Embryonic facial prominence (tissue), 1 donor: ENCODE measurements around the gene OR11A1.
"Not testable (repeated sequence)": the region's sequence is repeated elsewhere in the genome, so short reads cannot be mapped to it uniquely, and the experiment has no call there.

Experiments used
- DNase-seq: peaks from one replicate; pipeline ENCODE4 v3.0.0-alpha.2; 2016; ENCODE audit errors: extremely low spot score

The OR11A1 gene

GRCh38 chr6:29478740-29479139 is 21.9 kb upstream of the OR11A1 start:
- DNase-seq: no peak

GRCh38 chr6:29477923-29478450 is 21.1 kb upstream of the OR11A1 start:
- no peak for DNase-seq

DNA sequence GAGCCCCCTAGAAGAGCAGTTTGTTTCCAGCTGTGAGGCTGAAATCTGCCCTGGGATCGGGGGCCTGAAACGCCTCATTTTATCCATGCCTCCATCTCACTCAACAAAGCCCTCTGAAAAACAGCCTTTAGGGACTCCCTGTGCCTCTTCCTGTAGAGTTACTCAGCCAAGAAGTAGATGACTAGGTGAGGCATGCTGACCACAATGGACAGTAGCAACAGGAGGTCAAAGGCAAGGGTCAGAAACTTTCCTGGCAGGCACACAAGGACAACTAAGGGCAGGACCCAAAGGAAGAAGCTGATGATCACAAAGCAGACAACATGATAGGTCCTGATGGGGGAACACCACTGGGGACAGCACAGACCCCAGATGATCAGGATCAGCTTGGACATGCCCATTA is 18.1 kb upstream of the OR11A1 start:
- no peak for DNase-seq

DNA sequence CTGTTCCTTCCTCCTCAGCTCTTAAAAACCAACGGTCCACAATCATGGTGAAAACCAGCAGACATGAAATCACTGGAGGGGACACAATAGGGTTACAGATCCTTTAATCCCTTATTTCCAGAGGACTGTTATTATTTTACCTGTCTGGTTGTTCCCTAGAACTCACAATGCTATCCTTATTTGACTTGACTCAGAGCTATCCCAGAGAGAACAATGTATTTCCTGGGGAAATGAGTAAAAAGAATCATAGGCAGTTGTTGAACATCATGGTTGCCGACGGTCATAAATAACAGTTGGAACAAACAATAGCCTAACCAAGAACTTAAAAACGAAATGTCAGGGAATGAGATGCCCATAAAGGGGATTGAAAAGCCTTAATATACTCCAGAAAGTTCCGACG is 9.4 kb upstream of the OR11A1 start:
- no peak for DNase-seq

DNA sequence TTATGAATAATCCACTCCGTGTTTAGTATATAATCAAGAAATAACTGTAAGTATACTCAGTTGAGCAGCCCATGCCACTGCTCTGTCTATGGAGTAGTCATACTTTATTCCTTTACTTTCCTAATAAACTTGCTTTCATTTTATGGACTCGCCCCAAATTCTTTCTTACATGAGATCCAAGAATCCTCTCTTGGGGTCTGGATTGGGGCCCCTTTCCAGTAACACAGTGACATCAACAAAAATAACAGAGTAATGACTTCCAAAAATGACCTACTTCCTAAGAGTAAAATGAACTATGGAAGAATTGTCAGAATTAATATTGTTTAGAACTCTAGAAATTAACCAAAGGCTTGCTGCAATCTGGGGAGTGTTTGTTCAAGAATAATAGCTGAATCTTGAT is 8.9 kb upstream of the OR11A1 start:
- no peak for DNase-seq

DNA sequence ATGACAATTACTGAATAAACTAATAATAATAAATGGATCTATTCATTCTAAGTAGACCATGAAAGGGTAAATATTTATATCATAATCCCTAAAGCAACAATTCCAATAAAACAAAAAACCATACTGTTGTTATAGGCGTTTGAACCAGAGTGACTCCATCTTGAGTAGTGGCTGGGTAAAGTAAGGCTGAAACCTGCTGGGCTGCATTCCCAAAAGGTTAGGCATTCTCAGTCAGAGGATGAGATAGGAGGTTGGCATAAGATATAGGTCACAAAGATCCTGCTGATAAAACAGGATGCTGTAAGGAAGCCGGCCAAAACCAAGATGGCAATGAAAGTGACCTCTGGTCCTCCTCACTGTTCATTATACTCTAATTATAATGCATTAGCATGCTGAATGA is 8.4 kb upstream of the OR11A1 start:
- no peak for DNase-seq

DNA sequence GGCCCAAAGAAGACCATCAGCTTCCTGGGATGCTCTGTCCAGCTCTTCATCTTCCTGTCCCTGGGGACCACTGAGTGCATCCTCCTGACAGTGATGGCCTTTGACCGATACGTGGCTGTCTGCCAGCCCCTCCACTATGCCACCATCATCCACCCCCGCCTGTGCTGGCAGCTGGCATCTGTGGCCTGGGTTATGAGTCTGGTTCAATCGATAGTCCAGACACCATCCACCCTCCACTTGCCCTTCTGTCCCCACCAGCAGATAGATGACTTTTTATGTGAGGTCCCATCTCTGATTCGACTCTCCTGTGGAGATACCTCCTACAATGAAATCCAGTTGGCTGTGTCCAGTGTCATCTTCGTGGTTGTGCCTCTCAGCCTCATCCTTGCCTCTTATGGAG is 5.2 kb upstream of the OR11A1 start:
- no peak for DNase-seq

- no peak for DNase-seq
Observed at GRCh38 chr6:29461021-29461814, 4.3 kb upstream of the OR11A1 start.

DNA sequence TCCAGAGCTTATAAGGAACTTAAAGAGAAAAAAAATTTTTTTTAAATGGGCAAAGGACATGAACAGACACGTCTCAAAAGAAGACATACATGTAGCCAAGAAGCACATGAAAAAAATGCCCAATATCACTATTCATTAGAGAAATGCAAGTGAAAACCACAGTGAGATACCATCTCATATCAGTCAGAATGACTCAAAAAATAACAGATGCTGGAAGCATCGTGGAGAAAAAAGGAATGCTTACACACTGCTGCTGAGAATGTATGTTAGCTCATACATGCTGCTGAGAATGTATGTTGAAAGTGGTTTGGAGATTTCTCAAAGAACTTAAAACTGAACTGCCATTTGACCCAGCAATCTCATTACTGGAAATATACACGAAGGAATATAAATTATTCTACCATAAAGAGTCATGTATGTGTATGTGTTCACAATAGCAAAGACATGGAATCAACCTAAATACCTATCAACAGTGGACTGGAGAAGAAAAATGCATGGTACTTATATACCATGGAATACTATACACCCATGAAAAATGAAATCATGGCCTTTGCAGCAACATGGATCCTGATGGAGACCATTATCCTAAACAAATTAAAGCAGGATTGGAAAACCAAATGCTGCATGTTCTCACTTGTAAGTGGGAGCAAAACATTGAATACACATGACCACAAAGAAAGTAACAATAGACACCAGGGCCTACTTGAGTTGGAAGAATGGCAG is 5.2 kb downstream of the OR11A1 start:
- no peak for DNase-seq

- DNase-seq: no peak
Observed at GRCh38 chr6:29447670-29448069, 9.2 kb downstream of the OR11A1 start.

DNA sequence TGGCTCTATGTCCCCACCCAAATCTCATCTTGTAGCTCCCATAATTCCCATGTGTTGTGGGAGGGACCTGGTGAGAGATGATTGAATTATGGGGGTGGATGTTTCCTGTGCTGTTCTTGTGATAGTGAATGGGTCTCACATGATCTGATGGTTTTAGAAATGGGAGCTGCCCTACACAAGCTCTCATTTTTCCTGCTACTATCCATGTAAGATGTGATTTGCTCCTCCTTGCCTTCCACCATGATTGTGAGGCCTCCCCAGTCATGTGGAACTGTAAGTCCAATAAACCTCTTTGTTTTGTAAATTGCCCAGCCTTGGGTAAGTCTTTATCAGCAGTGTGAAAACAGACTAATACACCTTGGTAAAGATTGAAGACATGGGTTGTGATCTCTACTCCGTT is 12.8 kb downstream of the OR11A1 start:
- not testable (repeated sequence) for DNase-seq

DNA sequence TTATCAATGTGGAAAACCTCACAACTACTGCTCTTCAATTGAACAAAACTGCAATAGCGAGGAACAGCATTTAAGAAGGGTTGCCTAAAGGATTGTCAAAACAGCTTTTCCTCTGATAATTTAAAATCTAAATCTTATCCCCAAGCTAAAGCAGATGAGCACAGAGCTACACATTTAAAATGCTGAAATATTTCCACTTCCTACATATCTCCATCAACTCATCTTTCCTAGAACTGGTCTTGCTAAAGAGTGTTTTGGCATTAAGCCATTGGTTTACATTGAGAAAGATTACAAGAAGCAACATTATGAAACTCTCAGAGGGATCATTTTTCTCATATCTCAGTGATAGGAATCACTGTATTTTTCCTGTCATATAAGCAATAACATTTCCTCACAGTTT is 14.2 kb downstream of the OR11A1 start:
- no peak for DNase-seq

GRCh38 chr6:29439006-29439405 is 17.9 kb downstream of the OR11A1 start, which contains the start of gene OR10C1:
Gene OR10C1, plus strand, starts transcription at chr6:29439306. Its CDS starts 710 bp downstream, at chr6:29440016.
- DNase-seq: no peak

GRCh38 chr6:29436730-29437129 is 20.1 kb downstream of the OR11A1 start:
- DNase-seq: not testable (repeated sequence)

DNA sequence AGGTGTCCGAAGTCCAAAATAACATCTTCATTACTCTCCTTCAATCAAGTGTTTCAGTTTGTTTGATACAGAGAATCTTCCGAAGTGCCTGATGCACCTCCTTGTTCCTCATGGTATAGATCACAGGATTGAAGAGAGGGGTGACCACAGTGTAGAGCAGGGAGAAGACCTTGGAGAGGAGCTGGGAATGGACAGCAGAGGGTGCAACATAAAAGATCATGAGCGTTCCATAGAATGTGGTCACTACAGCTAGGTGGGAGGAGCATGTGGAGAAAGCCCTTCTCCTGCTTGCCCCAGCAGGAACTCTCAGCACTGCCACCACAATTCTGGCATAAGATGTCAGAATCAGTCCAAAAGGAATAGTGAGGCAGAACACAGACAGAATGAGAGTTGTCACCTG is 30.2 kb downstream of the OR11A1 start:
- no peak for DNase-seq

DNA sequence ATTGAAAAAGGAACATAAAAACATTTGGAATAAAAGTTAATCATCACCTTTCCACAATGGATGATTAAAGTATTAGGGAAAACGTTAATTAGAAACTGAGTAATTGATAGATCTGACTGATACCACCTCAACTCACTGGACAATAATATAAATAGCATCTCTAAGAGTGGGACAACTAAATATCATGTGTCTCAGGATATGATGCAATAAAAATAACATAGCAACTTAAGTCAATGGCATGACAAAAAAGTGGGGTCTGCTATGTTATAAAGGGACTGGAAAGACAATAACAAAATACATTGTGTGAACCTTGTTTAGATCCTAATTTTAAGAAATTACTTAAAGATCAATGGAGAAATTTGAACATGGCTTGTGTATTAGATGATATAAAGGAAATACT is 31.8 kb downstream of the OR11A1 start:
- no peak for DNase-seq

DNA sequence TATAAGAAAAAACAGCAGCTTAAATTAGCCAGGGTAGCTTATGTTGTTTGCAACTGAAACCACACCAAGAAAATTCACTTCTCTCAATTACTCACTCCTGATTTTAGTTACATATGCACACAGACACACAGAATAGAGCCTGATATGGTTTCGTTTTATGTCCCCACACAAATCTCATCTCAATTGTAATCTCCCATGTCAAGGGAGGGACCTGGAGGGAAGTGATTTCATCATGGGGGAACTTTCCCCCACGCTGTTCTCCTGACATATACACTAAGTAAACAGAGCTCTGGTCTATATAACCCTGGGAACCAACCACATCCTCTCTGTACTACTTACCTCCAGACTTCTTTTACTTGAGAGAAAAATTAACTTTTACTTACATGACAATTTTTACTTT is 32.3 kb downstream of the OR11A1 start:
- no peak for DNase-seq

DNA sequence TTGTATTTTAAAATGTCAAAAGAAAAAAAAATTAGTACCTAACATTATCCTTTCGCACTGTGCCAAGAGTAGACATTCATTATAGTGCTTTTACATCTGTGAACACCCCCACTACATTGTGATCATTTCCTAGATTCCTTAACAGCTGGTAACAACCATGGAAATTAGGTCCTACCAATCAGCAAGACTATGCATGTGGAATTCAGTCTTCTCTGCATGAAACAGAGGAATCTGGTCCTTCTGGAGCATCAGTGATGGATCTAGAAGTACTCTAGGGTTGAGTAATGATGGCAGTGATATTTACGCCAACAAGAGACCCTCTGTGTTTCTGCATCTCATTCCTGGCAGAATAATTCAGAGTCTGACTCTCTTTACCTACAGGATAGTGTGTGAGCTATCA is 32.7 kb downstream of the OR11A1 start:
- DNase-seq: no peak

- DNase-seq: no peak
Observed at GRCh38 chr6:29419516-29419915, 37.4 kb downstream of the OR11A1 start.

GRCh38 chr6:29414588-29414987 is 42.3 kb downstream of the OR11A1 start, which contains the start of gene OR12D1:
Gene OR12D1, plus strand, starts transcription at chr6:29414928.
- no peak for DNase-seq

GRCh38 chr6:29403801-29404200 is 53.1 kb downstream of the OR11A1 start:
- DNase-seq: no peak

DNA sequence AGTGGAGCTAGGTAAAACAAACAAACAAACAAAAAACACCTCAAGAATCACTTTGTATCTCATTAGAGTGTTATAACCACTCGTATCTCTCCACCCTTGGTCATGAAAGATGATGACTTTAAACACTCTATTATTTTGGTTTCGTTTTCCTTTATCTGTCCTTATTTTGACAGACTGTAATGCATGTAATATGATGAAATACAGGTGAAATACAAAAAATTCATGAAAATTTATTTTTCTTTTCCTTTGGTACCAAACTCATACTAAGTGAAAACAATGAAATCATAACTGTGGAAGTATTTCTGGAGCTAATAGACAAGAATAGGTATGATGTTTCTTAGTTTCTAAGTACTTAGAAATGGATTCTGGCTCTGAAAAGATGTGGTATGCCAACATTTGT is 57.3 kb downstream of the OR11A1 start:
- DNase-seq: no peak

DNA sequence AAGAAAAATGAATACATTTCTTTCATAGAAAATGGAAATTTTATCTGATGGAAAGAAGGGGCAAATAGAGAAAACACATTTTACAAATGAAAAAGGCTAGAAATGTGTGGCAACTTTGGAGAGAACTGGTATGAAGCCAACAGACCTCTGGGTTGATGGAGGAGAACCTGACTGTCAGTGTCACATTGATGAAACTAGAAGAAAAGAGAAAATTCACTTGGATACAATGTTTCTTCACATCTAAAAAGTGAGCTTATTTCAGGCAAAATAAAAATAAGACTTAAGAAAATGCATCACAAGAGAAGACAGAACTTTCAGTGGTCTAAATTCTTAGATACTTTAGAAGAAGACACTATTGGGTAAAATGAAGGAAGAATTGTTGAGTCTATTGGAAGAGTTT is 61.5 kb downstream of the OR11A1 start, which contains the start of gene OR12D2:
TSS of gene OR12D2 (plus strand) at position 301 of the 400 bp plus-strand sequence. CDS start 1,069 bp downstream, outside the sequence.
- DNase-seq: no peak
